ENCODE results near the gene SFXN4.
A peak's percentile ranks its signal among the peaks of the same experiment; 100 is the strongest.
"Not testable (repeated sequence)": the region's sequence is repeated elsewhere in the genome, so short reads cannot be mapped to it uniquely, and the experiment has no call there.

Gene SFXN4

DNA sequence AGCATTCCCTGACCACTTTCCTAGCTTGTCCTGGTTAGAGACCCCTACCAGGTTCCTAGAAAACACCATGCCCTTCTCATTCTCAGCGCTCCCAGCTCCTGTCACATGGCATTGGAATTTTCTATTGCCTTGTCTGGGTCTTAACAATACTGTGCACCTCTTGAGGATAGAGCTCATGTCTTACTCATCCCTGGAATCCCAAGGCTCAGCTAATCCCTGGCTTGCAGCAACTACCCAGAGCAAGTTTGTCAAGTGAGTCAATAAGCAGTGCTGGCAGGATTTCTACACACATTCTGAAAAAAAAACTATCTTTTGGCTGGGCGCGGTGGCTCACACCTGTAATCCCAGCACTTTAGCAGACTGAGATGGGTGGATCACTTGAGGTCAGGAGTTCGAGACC is 24.8 kb upstream of the SFXN4 start:
- DNase-seq, result no peak

DNA sequence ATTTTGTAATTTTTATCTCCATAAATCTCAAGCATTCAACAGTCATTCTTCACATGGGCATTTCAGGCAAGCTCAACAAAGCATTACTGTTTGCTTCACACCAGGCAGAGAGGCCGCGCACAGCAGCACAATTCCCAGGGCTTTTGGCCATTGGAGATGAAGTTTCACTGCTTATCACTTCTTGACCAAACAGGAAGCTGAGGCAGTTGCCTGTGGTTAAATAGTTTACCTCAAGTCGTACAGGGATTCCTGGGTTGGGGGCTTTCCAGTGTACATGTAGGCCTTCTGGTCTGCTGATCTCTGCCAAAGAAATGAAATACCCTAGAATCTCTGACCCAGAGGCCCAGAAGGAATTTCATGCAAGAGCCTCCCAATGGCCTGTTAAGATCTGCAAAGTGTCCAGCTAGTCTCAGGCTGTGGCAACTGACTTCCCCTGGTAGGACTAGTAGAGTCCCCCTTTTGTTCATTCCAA is 24.3 kb upstream of the SFXN4 start:
- DNase-seq, result no peak

DNA sequence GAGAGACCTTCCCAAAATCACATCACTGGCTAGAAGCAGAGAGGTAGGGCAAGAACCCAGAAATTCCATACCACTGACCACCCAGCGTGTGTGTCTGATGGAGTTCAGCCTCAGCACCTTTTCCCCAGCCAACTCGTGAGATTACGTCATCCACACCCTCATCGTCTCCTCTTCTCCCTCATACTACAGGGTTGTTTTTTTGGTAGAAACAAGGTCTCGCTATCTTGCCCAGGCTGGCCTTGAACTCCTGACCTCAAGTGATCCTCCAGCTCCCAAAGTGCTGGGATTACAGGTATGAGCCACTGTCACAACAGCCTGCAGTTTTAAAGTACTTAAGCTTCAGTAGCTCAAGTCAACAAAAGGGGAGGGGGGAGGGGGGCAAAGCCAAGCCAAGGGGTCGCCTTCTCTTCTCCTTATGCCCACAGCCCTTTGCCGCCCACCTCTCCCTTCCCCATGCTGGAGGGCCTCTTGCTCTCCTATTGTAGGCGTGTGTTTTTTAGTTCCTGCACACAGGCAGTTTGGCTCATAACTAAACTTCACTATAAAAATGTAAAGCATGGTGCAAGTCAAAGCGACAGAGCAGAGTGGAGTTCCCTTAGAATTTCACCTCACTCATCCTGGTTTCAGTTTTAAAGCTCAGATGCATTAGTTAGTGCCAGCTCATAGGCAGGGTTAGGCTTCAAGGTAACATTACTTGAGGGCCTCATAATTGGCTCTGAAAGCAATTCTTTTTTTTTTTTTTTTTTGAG is 18.3 kb upstream of the SFXN4 start:
- DNase-seq, result no peak

DNA sequence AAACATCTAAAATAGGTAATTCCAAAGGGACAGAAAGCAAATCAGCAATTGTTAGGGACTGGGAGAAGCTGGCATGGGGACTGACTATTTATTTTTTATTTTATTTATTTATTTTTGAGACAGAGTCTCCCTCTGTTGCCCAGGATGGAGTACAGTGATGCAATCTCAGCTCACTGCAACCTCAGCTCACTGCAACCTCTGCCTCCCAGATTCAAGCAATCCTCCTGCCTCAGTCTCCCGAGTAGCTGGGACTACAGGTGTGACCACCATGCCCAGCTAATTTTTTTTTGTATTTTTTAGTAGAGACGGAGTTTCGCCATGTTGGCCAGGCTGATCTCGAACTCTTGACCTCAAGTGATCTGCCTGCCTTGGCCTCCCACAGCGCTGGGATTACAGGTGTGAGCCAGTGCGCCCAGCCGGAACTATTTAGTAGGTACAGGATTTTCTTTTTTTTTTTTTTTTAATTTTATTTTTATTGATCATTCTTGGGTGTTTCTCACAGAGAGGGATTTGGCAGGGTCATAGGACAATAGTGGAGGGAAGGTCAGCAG is 15.4 kb upstream of the SFXN4 start:
- DNase-seq, result not testable (repeated sequence)

DNA sequence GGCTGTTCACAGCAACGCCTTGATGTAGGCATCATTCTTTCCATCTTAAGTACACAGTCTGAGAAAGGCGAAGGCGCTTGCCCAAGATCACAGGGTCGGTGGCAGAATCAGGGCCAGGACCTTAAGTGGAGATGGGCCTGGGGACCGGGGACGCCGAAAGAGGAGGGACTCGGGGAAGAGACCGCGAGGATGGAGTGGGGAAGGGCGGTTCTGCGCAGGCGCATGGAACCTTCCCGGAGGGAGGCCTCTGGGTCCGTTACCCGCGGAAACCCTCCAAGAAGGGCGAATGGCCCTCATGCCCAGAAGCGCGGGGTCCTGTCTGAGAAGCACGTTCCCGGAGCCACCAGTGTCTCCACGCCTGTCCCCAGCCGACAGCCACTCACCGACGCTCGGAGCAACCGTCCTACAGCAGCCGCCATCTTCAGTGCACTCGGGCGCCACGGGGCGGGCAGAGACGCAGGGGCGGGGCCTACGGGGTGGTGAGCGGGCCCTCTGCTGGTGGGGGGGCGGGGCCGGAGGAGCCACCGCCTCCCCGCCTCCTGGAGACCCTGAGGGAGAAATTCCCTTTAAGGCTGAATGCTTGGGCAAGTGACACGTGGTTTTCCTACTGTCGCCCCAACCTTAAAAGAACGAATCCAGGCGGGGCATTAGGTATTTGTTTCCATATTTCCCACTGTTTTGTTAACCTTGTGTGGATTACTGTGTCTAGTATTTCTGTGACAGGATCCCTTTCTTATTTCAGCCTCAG is 13.0 kb upstream of the SFXN4 start, which contains the start of gene PRDX3:
PRDX3 (minus strand) TSS at position 441 of the 748 bp plus-strand sequence; CDS start at position 419, 22 bp downstream.
- DNase-seq, result peak; percentile 95

DNA sequence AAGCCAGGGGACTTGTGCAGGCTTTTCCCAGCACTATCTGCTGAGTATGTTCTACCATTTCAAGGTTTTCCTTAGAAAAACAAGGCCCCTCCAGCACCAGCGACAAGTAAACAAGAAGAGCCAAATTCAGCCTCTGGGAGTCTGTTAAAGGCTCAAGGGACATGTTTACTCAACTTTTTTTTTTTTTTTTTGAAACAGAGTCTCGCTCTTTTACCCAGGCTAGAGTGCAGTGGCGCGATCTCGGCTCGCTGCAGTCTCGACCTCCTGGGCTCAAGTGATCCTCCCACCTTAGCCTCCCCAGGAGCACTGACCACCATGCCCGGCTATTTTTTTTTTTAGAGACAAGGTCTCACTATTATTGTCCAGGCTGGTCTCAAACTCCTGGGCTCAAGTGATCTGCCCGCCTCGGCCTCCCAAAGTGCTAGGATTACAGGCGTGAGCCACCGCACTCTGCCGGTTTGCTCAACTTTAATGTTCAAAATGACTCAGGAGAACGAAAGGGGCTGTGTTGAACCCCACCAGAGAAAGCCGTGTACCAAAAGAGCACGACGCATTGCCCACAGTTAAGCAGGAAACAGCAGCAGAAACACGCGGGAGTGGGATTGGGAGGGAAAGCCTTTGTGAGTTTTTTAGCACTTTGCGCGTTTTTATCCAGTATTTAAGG is 12.3 kb upstream of the SFXN4 start:
- no peak for DNase-seq

DNA sequence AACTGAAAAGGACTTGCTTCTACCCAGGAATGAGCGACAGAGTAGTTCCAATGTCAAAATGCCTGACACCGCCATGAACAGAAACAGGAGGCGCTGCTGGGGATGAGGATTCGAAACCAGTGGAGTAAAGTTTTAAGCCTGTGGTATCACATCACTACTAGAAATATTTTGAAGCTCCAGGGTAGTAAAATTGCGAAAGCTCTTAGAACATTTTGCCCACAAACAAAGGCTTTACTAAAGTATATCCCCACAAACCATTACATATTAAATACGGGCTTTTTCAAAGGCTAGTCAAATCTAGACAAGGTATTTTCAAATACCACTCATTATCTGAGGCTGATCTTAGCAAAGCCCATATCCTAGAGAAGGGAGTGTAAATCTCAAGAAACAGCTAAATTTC is 10.7 kb upstream of the SFXN4 start:
- DNase-seq, result no peak

DNA sequence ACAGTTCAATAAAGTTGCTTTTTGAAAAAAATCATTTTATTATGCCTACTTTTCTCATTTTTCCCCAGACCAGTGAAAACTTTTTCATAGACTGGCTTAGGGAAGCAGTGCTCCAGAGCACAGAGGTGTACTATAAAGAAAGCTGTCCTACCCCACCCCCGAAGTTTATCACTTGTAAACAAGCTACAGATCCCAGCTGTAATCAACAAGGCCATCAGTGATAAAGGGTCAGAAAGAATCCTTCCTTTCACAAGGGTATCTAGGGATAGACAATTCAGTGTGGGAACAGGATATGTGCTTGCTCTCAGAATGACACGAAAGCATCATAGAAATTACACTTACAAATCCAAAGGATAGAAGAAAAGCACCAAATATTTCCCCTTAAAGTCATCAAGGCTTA is 8.6 kb upstream of the SFXN4 start:
- DNase-seq, result no peak

DNA sequence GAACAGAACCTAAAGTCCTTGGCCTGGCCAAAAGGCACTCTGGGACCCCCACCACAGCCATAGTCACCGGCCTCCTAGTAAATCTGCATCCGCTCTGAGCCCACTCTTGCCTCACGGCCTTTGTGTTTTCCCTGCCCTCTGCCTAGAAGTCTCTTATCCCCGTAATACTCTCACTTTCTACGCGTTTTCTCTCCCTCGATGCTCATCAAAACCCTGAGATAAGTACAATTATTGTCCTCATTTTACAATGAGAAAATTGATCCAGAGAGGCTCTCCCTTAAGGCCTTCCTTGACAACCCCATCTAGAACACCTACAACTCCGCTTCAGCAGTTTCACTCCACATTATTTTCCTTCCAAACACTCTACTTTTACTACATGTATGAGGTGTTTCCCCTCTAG is 1.5 kb upstream of the SFXN4 start:
- no peak for DNase-seq

DNA sequence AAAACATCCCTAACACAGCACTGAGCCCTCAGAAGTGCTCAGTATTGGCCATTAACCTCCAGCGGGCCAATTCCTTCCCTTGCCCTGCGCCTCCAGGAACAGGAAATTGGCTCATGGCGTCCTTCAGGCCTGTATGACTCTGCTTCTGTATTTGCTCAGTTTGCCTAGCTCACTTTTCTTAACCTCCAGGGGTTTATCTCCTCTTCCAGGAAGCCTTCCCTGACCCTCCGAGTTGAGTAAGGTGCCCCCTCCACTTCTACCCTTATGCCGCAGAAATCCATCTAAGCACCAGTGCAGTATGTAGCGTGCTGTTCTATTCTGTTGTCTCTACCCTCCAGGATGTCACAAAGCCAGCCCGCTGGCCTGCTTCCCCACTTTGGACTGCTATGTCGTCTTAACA is 1.1 kb upstream of the SFXN4 start:
- DNase-seq, result no peak

DNA sequence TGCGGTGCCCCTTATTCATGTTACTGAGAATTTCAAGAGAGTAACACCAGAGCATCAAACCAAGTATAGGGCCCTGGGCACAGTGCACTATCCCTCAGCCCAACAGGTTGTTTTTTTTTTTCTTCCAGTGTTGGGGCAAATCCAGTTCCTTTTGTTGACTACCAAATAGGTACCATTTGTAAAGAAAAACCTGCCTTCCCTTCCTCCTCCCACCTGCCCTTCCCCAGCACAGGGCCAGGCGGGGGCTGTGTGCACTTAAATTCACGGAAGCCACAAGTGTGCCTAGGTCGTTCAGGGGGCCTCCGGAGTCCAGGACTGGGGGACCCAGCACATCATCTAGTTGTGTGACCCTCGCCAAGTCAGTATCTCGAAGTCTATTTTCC is 595 bp upstream of the SFXN4 start:
- no peak for DNase-seq

DNA sequence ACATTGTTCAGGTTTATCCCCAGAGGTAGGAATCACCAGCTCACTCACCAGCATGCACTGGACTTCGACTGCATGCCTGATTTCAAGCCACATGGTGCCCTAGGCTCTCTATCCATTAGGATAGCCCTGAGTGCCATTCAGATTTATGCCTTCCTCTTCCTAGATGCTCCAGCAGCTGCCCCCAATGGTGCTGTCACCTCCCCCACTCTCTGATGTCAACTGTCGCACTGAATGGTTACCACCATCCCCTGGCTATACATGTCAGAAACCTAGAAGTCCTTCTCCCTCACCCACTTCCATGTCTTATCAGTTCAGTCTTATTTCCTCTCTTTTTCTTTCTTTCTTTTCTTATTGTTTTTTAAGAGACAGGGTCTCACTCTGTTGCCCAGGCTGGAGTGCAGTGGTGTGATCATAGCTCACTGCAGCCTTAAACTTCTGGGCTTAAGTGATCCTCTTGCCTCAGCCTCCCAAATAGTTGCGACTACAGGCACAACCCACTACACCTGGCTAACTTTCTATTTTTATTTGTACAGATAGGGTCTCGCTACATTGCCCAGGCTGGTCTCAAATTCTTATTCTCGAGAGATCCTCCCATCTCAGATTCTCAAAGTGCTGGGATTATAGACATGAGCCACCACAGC is 2.9 kb downstream of the SFXN4 start:
- DNase-seq, result no peak

DNA sequence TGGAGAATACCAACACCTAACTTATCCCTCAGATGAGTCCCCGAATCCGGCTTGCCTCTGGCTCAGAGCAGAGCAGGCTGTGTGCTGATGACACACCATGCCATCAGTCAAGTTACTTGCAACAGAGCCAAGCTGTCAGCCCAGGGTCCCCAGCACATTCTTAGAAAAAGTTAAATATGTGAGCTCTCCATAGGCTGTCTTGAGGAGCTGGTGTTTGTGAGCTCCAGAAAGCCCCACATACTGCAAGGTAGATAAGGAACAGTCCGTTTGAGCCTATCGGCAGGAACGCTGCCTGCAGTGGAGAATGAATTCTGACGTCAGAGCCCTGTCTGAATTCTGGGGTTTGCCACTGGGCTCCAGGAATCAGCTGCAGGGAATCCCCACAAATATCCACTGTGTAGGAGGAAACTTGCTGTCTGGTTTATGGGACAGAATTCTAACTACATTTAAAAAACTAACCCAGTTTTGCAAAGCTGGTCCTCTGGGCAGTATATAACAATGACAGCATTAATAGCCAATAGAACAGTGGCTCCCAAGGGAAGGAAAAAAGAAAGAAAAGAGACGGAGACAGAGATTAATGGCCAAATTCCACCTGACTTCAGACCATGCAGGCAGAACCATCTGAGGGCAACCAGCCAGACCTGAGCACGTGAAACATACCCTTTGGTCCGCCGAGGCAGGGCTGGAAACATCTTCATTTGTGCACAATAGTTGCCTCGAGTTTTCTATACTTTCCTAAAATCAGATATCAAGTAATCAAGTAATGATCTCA is 3.6 kb downstream of the SFXN4 start:
- no peak for DNase-seq

DNA sequence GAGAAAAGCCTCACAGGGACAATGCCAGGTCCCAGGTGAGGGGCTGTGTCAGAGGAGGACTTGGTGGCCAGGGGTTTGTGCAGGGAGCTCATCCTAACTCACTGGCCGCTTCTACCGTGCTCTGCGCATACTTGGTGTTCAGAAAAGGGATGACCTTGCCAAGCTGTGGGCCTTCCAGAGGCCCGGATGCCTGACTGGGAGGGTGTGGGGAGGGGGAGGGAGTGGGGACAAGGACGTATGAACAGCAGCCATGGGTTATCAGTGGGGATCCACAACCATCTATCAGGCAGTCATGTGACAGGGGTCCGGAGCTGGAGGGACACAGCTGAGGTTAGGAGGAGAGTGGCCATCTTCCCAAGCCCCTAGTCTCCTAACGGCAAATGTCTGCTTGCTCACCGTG is 6.2 kb downstream of the SFXN4 start:
- DNase-seq, result no peak

DNA sequence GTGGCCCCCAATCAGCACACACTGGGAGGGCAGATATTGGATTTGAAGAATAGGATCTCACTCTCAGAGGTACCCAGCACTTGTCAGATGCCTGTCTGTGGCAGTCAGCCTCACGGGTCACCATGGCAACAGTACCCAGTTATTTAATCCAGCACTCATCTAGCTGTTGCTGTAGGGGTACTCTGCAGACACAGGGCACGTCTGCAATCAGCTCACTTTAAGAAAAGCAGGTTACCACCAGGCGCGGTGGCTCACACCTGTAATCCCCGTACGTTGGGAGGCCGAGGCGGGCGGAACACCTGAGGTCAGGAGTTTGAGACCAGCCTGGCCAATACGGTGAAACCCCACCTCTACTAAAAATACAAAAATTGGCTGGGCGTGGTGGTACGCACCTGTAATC is 11.9 kb downstream of the SFXN4 start:
- DNase-seq, result no peak

DNA sequence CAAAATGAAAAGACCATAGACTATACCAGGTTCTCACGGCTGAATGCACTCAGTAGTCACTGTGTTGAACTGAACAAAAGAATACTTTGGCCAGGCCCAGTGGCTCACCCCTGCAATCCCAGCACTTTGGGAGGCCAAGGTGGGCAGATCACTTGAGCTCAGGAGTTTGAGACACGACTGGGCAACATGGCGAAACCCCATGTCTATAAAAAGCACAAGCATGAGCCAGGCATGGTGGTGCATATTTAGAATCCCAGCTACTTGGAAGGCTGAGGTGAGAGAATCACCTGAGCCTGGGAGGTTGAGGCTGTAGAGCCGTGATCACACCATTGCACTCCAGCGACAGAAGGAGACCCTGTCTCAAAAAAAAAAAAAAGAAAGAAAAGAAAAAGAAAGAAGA is 12.5 kb downstream of the SFXN4 start:
- no peak for DNase-seq

DNA sequence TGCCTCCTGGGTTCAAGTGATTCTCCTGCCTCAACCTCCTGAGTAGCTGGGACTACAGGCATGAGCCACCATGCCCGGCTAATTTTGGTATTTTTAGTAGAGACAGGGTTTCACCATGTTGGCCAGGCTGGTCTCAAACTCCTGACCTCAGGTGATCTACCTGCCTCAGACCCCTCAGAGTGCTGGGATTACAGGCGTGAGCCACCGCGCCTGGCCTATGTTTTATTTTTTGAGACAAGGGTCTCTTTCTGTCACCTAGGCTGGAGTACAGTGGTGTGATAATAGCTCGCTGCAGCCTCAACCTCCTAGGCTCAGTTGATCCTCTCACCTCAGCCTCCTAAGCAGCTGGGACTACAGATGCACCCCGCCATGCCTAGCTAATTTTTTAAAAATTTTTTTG is 13.9 kb downstream of the SFXN4 start:
- not testable (repeated sequence) for DNase-seq

DNA sequence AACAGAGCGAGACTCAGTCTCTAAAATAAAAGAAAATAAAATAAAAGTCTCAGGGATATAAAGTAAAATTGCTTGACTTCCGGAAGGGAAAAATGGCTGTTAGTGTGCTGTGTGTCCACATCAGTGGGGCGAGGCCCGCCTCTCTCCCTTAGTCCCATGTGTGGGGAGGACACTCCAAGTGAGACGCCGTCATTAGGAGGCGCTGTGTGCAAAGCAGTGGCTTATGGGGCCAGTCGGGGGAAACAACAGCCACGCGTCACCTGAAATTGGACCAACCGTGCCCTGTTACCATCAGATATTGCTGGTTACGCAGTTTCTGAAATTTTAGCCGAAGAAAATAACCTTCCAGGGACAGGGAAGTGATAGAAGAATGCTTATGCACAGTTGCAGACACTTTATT is 15.8 kb downstream of the SFXN4 start:
- no peak for DNase-seq

DNA sequence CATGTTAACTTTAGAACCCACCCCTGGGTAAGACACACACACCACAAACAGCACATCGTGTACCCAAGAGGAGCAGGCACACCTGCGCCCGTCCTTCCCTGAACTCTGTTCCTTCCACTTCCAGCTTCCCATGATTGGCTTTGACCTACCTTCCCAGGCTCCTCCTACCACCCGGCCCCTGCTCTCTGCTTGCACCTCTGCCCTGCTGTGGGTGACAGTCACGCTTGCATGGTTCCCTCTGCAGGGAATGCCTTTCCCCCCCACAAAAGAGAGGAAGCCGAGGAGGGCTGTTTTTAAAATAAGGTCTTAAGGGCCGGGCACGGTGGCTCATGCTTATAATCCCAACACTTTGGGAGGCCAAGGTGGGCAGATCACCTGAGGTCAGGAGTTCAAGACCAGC is 16.4 kb downstream of the SFXN4 start:
- DNase-seq, result no peak

DNA sequence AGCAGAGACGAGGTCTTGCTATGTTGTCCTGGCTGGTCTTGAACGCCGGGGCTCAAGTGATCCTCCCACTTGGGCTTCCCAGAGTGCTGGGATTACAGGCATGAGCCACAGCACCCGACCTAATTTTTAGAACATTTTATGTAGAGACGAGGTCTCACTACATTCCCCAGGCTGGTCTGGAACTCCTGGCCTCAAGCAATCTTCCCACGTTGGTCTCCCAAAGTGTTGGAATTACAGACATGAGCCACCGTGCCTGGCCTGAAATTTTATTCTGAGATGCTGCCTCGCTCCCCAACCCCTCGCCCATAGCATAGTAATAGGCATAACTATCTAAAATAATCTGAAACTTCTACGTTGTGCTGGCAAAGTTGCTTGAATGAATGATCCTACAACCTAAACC is 21.9 kb downstream of the SFXN4 start:
- no peak for DNase-seq

DNA sequence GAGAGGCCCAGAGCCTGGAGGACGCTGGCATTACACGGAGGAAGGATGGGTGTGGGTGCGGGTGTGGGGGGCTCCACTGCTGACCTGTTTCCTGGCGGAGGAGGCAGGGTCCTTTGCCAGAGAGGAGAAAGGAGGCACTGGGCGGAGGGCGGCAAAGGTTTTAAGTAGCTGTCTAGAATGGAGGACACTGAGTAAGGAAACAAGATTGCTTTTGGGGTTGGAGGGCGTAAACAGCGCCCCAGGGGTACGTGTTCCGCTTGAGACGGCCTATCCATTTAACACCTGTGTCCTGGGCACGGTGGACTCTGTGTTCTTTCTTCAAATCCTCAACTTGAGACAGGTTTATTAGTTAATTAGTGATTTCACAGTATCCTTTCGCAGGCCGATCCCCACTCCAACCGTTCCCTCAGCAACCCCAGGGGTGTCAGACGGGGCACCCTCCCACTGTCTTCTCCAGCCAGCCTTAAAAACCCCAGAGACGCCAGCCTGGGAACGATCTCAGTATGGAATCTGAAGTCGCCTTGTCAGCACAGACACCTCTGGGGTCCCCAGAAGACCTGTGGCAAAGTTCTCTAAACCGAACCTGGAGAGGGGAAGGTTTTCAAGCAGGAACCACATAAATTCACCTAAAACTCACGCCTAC is 24.8 kb downstream of the SFXN4 start:
- no peak for DNase-seq

Measured in left hindlimb (tissue), 1 donor.